Smooth muscle cell of the brain vasculature (primary cell): ENCODE measurements around the gene FADS2.

ENCODE experiments used
- DNase-seq: peaks from one replicate; pipeline ENCODE4 v3.0.0-alpha.2; 2012; ENCODE audit warnings: low read depth, low spot score

FADS2 gene

GRCh38 chr11:61846362-61847020, 18.4 kb downstream of the FADS2 start:
- DNase-seq: no peak

GRCh38 chr11:61847914-61848581, 19.9 kb downstream of the FADS2 start:
- no peak for DNase-seq

DNA sequence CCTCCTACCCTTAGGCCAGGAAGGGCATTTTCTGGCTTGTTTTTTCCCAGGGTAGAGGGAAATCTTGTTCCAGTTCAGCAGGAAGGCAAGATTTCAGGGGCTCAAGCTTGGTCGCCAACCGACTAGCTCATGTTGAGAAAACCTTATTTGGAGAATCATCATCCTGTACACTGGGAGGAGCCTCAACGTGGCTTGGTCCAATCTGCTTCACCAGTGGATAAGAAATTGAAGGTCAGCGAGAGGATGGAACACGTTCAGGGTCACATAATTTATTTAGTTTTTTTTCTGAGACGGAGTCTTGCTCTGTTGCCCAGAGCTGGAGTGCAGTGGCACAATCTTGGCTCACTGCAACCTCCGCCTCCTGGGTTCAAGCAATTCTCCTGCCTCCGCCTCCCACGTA, 20.5 kb downstream of the FADS2 start:
- DNase-seq: no peak

GRCh38 chr11:61850687-61851086, 22.6 kb downstream of the FADS2 start:
- DNase-seq: no peak

- DNase-seq: no peak
These were observed 23.2 kb downstream of the FADS2 start for GRCh38 chr11:61851113-61851899.

GRCh38 chr11:61851900-61852295, 23.8 kb downstream of the FADS2 start:
- DNase-seq: no peak

DNA sequence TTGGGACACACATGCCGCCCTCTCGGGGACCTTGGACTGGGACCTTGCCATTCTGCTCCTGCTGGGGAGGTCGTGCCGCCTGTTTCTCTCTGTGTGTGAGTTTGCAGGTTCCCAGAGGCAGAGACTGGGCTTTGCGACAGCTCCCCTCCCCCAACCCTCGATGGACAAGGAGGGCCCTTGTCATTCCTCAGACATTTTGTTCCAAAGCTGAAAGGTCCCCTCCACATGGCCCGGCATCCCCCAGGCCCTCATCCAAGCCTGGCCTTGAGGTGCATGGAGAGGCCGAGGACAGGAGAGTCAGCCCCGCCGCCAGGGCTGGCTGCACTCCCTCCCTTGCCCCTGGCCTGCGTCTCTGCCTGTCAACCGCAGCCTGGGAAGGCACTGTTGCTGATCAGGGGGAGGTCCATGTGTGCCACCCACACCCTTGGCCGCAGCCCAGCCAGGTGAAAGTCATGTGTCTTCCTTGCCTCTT, 25.6 kb downstream of the FADS2 start:
- DNase-seq: no peak

DNA sequence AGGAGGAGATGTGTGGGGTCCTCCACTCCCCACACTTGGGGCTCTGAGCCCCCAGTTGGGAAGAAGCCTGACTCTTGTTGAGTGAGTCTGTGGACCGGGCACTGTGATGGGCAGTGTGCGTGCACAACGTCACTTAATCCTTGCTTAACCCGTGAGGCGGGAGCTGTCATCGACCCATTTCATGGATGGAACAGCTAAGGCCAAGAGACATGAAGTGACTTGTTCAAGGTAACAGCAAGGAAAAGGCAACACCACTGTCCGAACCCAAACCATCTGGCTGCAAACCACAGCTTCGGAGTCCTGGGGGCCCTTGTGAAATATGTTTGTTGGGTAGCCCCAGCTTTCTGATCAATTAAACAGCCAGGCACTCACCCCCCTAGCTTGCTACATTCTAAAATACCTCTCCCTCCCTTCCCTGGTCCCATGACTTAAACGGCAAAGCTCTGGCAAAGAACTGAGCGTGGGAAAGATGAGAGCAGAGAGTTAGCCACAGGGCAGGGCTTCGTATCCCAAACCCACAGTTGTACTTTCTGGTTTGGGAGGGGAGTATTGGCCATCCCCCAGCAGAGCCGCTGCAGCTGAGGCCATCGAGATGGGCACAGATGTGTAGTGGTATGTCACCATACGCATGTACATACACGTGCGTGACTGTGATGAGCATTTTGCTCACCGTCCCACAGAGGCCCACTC, 26.3 kb downstream of the FADS2 start:
- DNase-seq: no peak

GRCh38 chr11:61854966-61855714, 27.0 kb downstream of the FADS2 start:
- DNase-seq: no peak

DNA sequence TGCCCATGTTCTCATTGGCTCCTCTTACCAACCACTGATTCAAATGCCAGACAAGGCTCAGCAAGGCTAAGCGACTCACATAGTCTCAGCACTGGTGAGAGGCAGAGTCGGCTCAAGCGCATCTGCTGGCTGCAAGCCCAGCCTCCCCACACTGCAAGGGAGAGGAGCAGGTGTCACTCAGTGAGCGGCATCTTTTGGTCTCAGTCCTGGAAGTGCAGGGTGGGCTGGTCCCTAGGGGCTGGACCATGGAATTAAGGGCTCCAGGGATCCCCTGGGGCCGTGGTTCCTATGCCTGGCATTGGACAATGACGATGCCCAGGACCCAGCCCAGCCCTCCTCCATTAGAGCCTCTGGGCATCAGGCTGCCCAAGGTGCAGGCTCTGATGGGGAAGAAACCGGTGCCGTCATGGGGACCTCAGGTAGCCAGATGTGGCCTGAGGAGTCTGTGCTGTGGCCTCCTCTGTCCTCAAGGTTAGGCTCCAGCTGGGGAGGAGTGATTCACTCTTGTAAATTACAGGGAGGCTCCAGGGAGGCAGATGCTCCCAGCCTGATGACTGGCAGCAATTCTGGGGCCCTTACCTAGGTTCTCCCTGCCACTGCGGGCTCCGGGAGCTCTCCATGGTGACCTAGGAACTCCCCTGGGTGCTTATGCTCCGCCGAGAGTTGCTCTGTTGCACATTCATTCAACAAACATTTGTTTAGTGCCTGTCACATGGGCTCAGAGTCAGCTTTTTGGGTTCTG, 28.0 kb downstream of the FADS2 start:
- no peak for DNase-seq

- no peak for DNase-seq
These were observed 32.2 kb downstream of the FADS2 start for GRCh38 chr11:61860054-61860903.

DNA sequence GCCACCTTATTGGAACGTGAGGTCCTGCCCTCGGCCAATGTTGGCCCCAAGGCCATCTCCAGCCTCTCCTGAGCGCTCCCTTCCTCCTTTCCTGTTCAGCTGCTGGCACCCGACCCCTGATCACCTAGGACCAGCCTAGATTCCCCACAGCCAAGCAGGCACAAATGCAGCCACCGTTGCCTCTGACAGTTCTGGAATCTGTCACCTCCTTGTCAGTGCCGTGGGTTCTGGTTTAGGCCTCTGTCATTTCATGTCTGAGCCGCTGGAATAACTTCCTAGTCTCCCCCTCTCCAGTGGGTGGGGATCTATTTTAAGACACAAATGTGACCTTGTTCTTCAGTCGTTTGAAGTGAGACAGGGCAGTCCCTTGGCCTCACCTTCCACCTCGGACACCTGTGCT, 33.5 kb downstream of the FADS2 start:
- no peak for DNase-seq

- DNase-seq: no peak
These were observed 34.8 kb downstream of the FADS2 start for GRCh38 chr11:61862714-61863547.

- DNase-seq: no peak
These were observed 35.5 kb downstream of the FADS2 start for GRCh38 chr11:61863548-61864081.

GRCh38 chr11:61864814-61865775, 37.0 kb downstream of the FADS2 start:
- no peak for DNase-seq

DNA sequence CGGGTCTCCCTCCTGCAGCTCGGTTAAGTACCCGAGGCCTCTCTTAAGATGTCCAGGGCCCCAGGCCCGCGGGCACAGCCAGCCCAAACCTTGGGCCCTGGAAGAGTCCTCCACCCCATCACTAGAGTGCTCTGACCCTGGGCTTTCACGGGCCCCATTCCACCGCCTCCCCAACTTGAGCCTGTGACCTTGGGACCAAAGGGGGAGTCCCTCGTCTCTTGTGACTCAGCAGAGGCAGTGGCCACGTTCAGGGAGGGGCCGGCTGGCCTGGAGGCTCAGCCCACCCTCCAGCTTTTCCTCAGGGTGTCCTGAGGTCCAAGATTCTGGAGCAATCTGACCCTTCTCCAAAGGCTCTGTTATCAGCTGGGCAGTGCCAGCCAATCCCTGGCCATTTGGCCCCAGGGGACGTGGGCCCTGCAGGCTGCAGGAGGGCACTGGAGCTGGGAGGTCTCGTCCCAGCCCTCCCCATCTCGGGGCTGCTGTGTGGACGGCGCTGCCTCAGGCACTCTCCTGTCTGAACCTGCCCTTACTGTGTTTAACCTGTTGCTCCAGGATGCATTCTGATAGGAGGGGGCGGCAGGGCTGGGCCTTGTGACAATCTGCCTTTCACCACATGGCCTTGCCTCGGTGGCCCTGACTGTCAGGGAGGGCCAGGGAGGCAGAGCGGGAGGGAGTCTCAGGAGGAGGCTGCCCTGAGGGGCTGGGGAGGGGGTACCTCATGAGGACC, 38.3 kb downstream of the FADS2 start:
- no peak for DNase-seq

DNA sequence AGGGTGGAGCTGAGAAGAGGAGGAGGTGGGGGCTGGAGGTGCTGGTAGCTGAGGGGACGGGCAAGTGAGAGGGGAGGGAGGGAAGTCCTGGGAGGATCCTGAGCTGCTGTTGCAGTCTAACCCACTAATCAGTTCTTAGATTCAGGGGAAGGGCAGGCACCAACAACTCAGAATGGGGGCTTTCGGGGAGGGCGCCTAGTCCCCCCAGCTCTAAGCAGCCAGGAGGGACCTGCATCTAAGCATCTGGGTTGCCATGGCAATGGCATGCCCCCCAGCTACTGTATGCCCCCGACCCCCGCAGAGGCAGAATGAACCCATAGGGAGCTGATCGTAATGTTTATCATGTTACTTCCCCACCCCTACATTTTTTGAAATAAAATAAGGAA, 38.9 kb downstream of the FADS2 start:
- no peak for DNase-seq
